ENCODE measurements around the gene FCGR2B. TPM values are rescaled to one million over a fixed set of nuclear protein-coding genes. Genes with fewer than 3 reads are reported as not detected.
"Not testable (repeated sequence)": the region's sequence is repeated elsewhere in the genome, so short reads cannot be mapped to it uniquely, and the experiment has no call there.

Gene FCGR2B
- total RNA-seq, 1 donor from 2014 or later, result 9.7 TPM

DNA sequence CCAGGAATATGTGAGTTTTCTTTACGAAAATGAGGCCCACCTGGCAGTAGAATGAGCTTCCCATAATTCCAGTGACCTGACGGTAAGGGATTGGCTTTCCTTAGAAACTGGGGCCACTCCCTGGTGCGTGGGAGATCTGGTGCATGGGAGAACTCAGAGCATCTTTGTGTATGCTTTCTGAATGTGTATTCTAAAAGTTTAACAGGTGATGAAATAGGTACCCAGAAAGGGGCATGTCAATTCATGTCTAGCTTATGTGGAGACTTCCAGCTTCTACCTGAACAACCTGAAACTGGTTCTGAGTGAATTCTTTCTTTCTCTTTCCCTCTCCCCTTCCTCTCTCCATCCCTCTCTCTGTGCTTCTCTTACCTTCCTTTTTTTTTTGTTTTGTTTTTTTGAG, 28.9 kb downstream of the FCGR2B start:
- Histone ChIP-seq H3K27ac (replicated peaks) (no peak overlapping the region), H3K4me3 (no peak overlapping the region), H3K9me3 (replicated peaks) (no peaks in the 10 kb centered on the region), H3K4me1 (no peaks in the 10 kb centered on the region), H3K27me3 (ENCODE audit: low read depth) (peaks cover 37% of the 10 kb centered on the region), H3K36me3 (no peaks in the 10 kb centered on the region)
- intact Hi-C loops (cut with micrococcal nuclease), result no loop called here
- DNase-seq, result no peak
- TF ChIP-seq, protein P1, sequence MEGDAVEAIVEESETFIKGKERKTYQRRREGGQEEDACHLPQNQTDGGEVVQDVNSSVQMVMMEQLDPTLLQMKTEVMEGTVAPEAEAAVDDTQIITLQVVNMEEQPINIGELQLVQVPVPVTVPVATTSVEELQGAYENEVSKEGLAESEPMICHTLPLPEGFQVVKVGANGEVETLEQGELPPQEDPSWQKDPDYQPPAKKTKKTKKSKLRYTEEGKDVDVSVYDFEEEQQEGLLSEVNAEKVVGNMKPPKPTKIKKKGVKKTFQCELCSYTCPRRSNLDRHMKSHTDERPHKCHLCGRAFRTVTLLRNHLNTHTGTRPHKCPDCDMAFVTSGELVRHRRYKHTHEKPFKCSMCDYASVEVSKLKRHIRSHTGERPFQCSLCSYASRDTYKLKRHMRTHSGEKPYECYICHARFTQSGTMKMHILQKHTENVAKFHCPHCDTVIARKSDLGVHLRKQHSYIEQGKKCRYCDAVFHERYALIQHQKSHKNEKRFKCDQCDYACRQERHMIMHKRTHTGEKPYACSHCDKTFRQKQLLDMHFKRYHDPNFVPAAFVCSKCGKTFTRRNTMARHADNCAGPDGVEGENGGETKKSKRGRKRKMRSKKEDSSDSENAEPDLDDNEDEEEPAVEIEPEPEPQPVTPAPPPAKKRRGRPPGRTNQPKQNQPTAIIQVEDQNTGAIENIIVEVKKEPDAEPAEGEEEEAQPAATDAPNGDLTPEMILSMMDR (IDR thresholded peaks at IDR 0.05; ENCODE audit: borderline replicate concordance), result no peak

DNA sequence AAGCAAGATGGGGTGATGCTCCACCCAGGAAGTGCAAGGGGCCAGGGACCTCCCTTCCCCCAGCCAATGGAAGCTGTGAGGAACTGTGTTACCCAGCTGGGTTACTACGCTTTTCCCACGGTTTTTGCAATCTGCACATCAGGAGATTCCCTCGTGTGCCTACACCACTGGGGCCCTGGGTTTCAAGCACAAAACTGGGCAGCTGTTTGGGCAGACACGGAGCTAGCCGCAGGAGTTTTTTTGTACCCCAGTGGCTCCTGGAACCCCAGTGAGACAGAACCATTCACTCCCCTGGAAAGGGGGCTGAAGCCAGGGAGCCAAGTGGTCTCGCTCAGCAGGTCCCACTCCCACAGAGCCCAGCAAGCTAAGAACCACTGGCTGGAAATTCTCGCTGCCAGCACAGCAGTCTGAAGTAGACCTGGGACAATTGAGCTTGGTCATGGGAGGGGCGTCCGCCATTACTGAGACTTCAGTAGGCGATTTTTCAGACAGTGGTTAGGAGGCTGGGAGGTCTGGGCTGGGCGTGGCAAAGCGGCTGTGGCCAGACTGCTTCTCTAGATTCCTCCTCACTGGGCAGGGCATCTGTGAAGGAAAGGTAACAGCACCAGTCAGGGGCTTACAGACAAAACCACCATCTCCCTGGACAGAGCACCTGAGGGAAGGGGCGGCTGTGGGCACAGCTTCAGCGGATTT, 30.2 kb downstream of the FCGR2B start:
- peaks cover 37% of the 10 kb centered on the region for H3K27me3 ChIP-seq (ENCODE audit: low read depth)
- H3K4me1 ChIP-seq; H3K36me3 ChIP-seq; H3K4me3 ChIP-seq; DNase-seq; H3K27ac ChIP-seq (replicated peaks); intact Hi-C loops (cut with micrococcal nuclease); H3K9me3 ChIP-seq (replicated peaks): not testable (repeated sequence)

DNA sequence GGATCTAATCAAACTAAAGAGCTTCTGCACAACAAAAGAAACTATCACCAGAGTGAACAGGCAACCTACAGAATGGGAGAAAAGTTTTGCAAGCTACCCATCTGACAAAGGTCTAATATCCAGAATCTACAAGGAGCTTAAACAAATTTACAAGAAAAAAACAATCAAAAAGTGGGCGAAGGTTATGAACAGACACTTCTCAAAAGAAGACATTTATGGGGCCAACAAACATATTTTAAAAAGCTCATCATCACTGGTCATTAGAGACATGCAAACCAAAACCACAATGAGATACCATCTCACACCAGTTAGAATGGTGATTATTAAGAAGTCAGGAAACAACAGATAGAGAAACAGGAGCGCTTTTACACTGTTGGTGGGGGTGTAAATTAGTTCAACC, 35.4 kb downstream of the FCGR2B start:
- H3K27ac ChIP-seq (replicated peaks); DNase-seq; intact Hi-C loops (cut with micrococcal nuclease); H3K36me3 ChIP-seq; H3K4me1 ChIP-seq; H3K9me3 ChIP-seq (replicated peaks); H3K4me3 ChIP-seq: not testable (repeated sequence)
- peaks cover 13% of the 10 kb centered on the region for H3K27me3 ChIP-seq (ENCODE audit: low read depth)

DNA sequence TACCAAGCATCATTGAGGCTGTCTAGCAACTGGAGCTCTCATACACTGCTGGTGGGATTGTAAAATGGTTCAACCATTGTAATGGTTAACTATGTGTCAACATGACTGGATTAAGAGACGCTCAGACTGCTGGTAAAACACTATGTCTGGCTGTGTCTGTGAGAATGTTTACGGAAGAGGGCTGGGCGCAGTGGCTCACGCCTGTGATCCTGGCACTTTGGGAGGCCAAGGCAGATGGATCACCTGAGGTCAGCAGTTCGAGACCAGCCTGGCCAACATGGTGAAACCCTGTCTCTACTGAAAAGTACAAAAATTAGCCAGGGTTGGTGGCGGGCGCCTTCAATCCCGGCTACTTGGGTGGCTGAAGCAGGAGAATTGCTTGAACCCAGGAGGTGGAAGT, 39.3 kb downstream of the FCGR2B start:
- H3K27me3 ChIP-seq (ENCODE audit: low read depth), result no peaks in the 10 kb centered on the region
- no peak overlapping the region for H3K4me3 ChIP-seq
- TF ChIP-seq, protein P1 (IDR thresholded peaks at IDR 0.05; ENCODE audit: borderline replicate concordance), result no peak
- no peaks in the 10 kb centered on the region for H3K9me3 ChIP-seq (replicated peaks)
- DNase-seq, result no peak
- intact Hi-C loops (cut with micrococcal nuclease), result no loop called here
- peaks cover 13% of the 10 kb centered on the region for H3K4me1 ChIP-seq
- H3K36me3 ChIP-seq, result no peaks in the 10 kb centered on the region
- no peak overlapping the region for H3K27ac ChIP-seq (replicated peaks)

DNA sequence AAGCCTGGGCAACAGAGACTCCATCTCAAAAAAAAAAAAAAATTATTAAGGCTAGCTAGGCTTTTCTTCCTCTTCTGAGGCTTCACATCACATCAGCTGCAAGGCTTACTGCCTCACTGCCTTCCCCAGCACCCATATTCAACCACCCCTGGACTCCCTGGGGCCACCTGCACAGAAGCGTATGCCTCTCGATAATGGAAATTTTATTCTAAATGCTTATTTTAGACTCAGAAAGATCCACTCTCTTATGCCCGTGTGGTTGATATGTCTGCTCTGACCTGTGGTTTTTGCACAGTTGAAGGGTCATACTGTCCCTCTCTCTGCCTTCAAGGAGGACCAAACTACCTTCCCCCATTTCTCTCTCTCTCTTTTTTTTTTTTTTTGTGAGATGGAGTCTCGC, 42.6 kb downstream of the FCGR2B start:
- H3K36me3 ChIP-seq, result no peaks in the 10 kb centered on the region
- H3K4me3 ChIP-seq, result no peak overlapping the region
- TF ChIP-seq, protein P1 (IDR thresholded peaks at IDR 0.05; ENCODE audit: borderline replicate concordance), result no peak
- H3K27ac ChIP-seq (replicated peaks), result no peak overlapping the region
- H3K27me3 ChIP-seq (ENCODE audit: low read depth), result no peaks in the 10 kb centered on the region
- peaks cover 17% of the 10 kb centered on the region for H3K4me1 ChIP-seq
- no peak for DNase-seq
- no peaks in the 10 kb centered on the region for H3K9me3 ChIP-seq (replicated peaks)
- intact Hi-C loops (cut with micrococcal nuclease), result no loop called here

DNA sequence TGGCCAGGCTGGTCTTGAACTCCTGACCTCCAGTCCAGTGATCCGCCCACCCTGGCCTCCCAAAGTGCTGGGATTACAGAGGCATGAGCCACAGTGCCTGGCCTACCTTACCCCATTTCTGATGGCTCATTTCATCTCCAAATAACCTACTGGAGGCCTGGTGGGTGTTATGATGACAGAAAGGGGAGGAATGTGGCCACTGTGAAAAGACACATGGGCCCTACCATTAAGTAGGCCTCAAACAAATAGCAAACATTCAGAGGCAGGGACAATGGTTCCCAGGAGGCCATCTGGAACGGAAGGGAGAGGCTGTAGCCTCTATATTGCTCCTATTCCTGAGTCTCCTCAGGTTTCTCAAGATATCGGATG, 43.2 kb downstream of the FCGR2B start:
- Histone ChIP-seq H3K4me3 (no peak overlapping the region), H3K27me3 (ENCODE audit: low read depth) (no peaks in the 10 kb centered on the region), H3K9me3 (replicated peaks) (no peaks in the 10 kb centered on the region), H3K4me1 (peaks cover 17% of the 10 kb centered on the region), H3K36me3 (no peaks in the 10 kb centered on the region), H3K27ac (replicated peaks) (peak overlapping the region; percentile 70)
- DNase-seq, result no peak
- intact Hi-C loops (cut with micrococcal nuclease), result no loop called here
- TF ChIP-seq, protein P1 (IDR thresholded peaks at IDR 0.05; ENCODE audit: borderline replicate concordance), result no peak
